IPS DF 19.7 (cell line): ENCODE results near the gene CES4A.
"Not testable (repeated sequence)": the region's sequence is repeated elsewhere in the genome, so short reads cannot be mapped to it uniquely, and the experiment has no call there.

Experiments
- DNase-seq: peaks from one replicate; pipeline ENCODE4 v3.0.0-alpha.2; 2013; ENCODE audit warnings: low read depth, low spot score

CES4A gene

GRCh38 chr16:66988197-66988788 lies at the start of gene CES4A:
TSS of gene CES4A (plus strand) at chr16:66988589. CDS start at chr16:66988773, 184 bp downstream.
- no peak for DNase-seq

- DNase-seq, result no peak
These were observed 49.0 kb upstream of the CES4A start for GRCh38 chr16:66939366-66939765.

- no peak for DNase-seq
These were observed 48.2 kb upstream of the CES4A start for GRCh38 chr16:66940236-66940635.

GRCh38 chr16:66942981-66943380 lies 45.4 kb upstream of the CES4A start:
- no peak for DNase-seq

GRCh38 chr16:66943426-66944053 lies 44.8 kb upstream of the CES4A start:
- no peak for DNase-seq

- DNase-seq, result no peak
These were observed 44.3 kb upstream of the CES4A start for GRCh38 chr16:66944054-66944441.

- DNase-seq, result not testable (repeated sequence)
These were observed 43.4 kb upstream of the CES4A start for GRCh38 chr16:66944971-66945370.

GRCh38 chr16:66945939-66946338 lies 42.5 kb upstream of the CES4A start:
- DNase-seq, result no peak

GRCh38 chr16:66946541-66946940 lies 41.8 kb upstream of the CES4A start:
- no peak for DNase-seq

GRCh38 chr16:66946974-66947301 lies 41.5 kb upstream of the CES4A start:
- DNase-seq, result no peak

GRCh38 chr16:66947302-66948065 lies 40.9 kb upstream of the CES4A start:
- DNase-seq, result no peak

- DNase-seq, result no peak
These were observed 40.1 kb upstream of the CES4A start for GRCh38 chr16:66948134-66948836.

- no peak for DNase-seq
These were observed 39.6 kb upstream of the CES4A start for GRCh38 chr16:66948837-66949225.

GRCh38 chr16:66949472-66949871 lies 38.9 kb upstream of the CES4A start:
- DNase-seq, result no peak

GRCh38 chr16:66950437-66950836 lies 38.0 kb upstream of the CES4A start:
- DNase-seq, result no peak

- DNase-seq, result no peak
These were observed 37.2 kb upstream of the CES4A start for GRCh38 chr16:66950971-66951790.

- DNase-seq, result no peak
These were observed 35.8 kb upstream of the CES4A start for GRCh38 chr16:66952430-66953110.

GRCh38 chr16:66953462-66954096 lies 34.8 kb upstream of the CES4A start:
- DNase-seq, result no peak

- peak; percentile 52 for DNase-seq
These were observed 34.2 kb upstream of the CES4A start for GRCh38 chr16:66954097-66954659.
